GM19468 (cell line): ENCODE results near the gene LCAT.

ENCODE experiments used
- ATAC-seq: cut with Tn5 transposase; IDR thresholded peaks from one replicate; pipeline ENCODE4 v1.9.1; 2021; ENCODE audit warnings: mild to moderate bottlenecking, moderate library complexity, moderate number of reproducible peaks; ENCODE audit not compliant: unreplicated experiment; ENCODE audit errors: extremely low read depth

LCAT gene

GRCh38 chr16:67935101-67935401, 8.9 kb downstream of the LCAT start:
- ATAC-seq: no peak

GRCh38 chr16:67934306-67935100, 9.4 kb downstream of the LCAT start:
- no peak for ATAC-seq

- ATAC-seq: no peak
Measured at GRCh38 chr16:67933805-67934204, 10.1 kb downstream of the LCAT start.

- ATAC-seq: no peak
Measured at GRCh38 chr16:67932462-67932840, 11.5 kb downstream of the LCAT start.

- ATAC-seq: no peak
Measured at GRCh38 chr16:67931712-67932461, 12.0 kb downstream of the LCAT start, which contains the start of gene CTRL. CTRL (minus strand) TSS chr16:67931862; CDS start chr16:67931852, 10 bp downstream.

- ATAC-seq: no peak
Measured at GRCh38 chr16:67930678-67931211, 13.2 kb downstream of the LCAT start.

- no peak for ATAC-seq
Measured at GRCh38 chr16:67930191-67930590, 13.7 kb downstream of the LCAT start.

GRCh38 chr16:67928561-67929364, 15.2 kb downstream of the LCAT start:
- ATAC-seq: no peak

- ATAC-seq: no peak
Measured at GRCh38 chr16:67928147-67928546, 15.8 kb downstream of the LCAT start.

- no peak for ATAC-seq
Measured at GRCh38 chr16:67927131-67927941, 16.6 kb downstream of the LCAT start.

- ATAC-seq: no peak
Measured at GRCh38 chr16:67926181-67926750, 17.7 kb downstream of the LCAT start.

GRCh38 chr16:67924140-67924906, 19.6 kb downstream of the LCAT start:
- ATAC-seq: no peak

GRCh38 chr16:67923414-67924116, 20.4 kb downstream of the LCAT start:
- no peak for ATAC-seq

GRCh38 chr16:67922740-67923139, 21.2 kb downstream of the LCAT start:
- no peak for ATAC-seq

GRCh38 chr16:67922221-67922620, 21.7 kb downstream of the LCAT start:
- no peak for ATAC-seq

GRCh38 chr16:67919622-67920221, 24.2 kb downstream of the LCAT start:
- ATAC-seq: no peak

- no peak for ATAC-seq
Measured at GRCh38 chr16:67917852-67918236, 26.1 kb downstream of the LCAT start.
